IMR-90 (cell line): ENCODE data around the gene MFN1. TPM values are rescaled to one million over a fixed set of nuclear protein-coding genes. Genes with fewer than 3 reads are reported as not detected.

ENCODE experiments used
- ATAC-seq: fragments of 200-7000 bp; cut with Tn5 transposase; 2 replicates; pipeline ENCODE4 v1.9.1; 2020; ENCODE audit warnings: low read depth, mild to moderate bottlenecking, moderate library complexity
- BruUV-seq: library from RNA; stranded (reverse); fragments of 400-500 nt; replicated peaks from 2 replicates; lab custom pipeline; 2021; lab: Mats Ljungman, UMichigan
- CTCF ChIA-PET: fragments of 300-600 bp; formaldehyde crosslinking; extraction: SDS; loops from one replicate; lab custom pipeline; 2021; ENCODE audit warnings: antibody characterized with exemption; lab: Yijun Ruan, JAX
- POLR2A ChIA-PET: fragments of 300-600 bp; sonication (Branson Sonifier 250); formaldehyde crosslinking; loops from one replicate; lab custom pipeline; 2022; ENCODE audit warnings: antibody characterized with exemption; ENCODE audit not compliant: unreplicated experiment; lab: Charles Lee
- DNase-seq: peaks from one replicate; pipeline ENCODE4 v3.0.0; 2013
- H2AFZ ChIP-seq: replicated peaks from 2 replicates; pipeline ENCODE3; 2013; ENCODE audit warnings: low read length, mild to moderate bottlenecking; ENCODE audit not compliant: poor library complexity
- H2AK5ac ChIP-seq: 2 replicates; pipeline ENCODE4 v1.6.1; 2013; ENCODE audit warnings: low read depth, low read length, inconsistent platforms
- H2AK9ac ChIP-seq: replicated peaks from 2 replicates; pipeline ENCODE3; 2013; ENCODE audit warnings: mild to moderate bottlenecking, low read depth, low read length, moderate library complexity; ENCODE audit not compliant: poor library complexity
- H2BK120ac ChIP-seq: 2 replicates; pipeline ENCODE4 v1.6.1; 2013; ENCODE audit warnings: low read depth, low read length, inconsistent platforms
- H2BK15ac ChIP-seq: 3 replicates; pipeline ENCODE4 v1.6.1; 2013; ENCODE audit warnings: low read depth, low read length, inconsistent platforms
- H2BK20ac ChIP-seq: 2 replicates; pipeline ENCODE4 v1.6.1; 2013; ENCODE audit warnings: low read depth, mild to moderate bottlenecking, inconsistent platforms, low read length, moderate library complexity
- H2BK5ac ChIP-seq: 2 replicates; pipeline ENCODE4 v1.6.1; 2013; ENCODE audit warnings: mild to moderate bottlenecking, low read depth, low read length, inconsistent platforms; ENCODE audit not compliant: poor library complexity, severe bottlenecking
- H3K14ac ChIP-seq: replicated peaks from 2 replicates; pipeline ENCODE4 v1.6.1; 2013; ENCODE audit warnings: low read depth, low read length, inconsistent platforms
- H3K18ac ChIP-seq: 2 replicates; pipeline ENCODE4 v1.6.1; 2013; ENCODE audit warnings: low read depth, low read length, control low read depth
- H3K23ac ChIP-seq: 2 replicates; pipeline ENCODE4 v1.6.1; 2013; ENCODE audit warnings: low read depth, low read length, inconsistent platforms
- H3K27ac ChIP-seq: 2 replicates; pipeline ENCODE4 v1.5.1; 2013; ENCODE audit warnings: mild to moderate bottlenecking, control low read depth, low read length; ENCODE audit not compliant: insufficient read depth
- H3K27me3 ChIP-seq: 2 replicates; pipeline ENCODE4 v1.6.1; 2013; ENCODE audit warnings: low read length; ENCODE audit not compliant: control insufficient read depth, insufficient read depth
- H3K36me3 ChIP-seq: 2 replicates; pipeline ENCODE4 v1.6.1; 2013; ENCODE audit warnings: low read length, mixed read lengths; ENCODE audit not compliant: control insufficient read depth, insufficient read depth
- H3K4ac ChIP-seq: 2 replicates; pipeline ENCODE4 v1.6.1; 2013; ENCODE audit warnings: low read depth, low read length, inconsistent platforms
- H3K4me1 ChIP-seq: 2 replicates; pipeline ENCODE4 v1.6.1; 2013; ENCODE audit warnings: low read length, mixed read lengths; ENCODE audit not compliant: control insufficient read depth, insufficient read depth
- H3K4me2 ChIP-seq: 2 replicates; pipeline ENCODE4 v1.6.1; 2013; ENCODE audit warnings: low read depth, mild to moderate bottlenecking, control low read depth, low read length, moderate library complexity
- H3K4me3 ChIP-seq: 2 replicates; pipeline ENCODE4 v1.5.1; 2013; ENCODE audit warnings: low read depth, mild to moderate bottlenecking, control low read depth, low read length, moderate library complexity; ENCODE audit not compliant: insufficient read depth
- H3K56ac ChIP-seq: 2 replicates; pipeline ENCODE4 v1.6.1; 2013; ENCODE audit warnings: low read length, inconsistent platforms; ENCODE audit not compliant: insufficient read depth; ENCODE audit errors: extremely low read depth
- H3K79me1 ChIP-seq, 2 experiments: 2 replicates each; pipeline ENCODE4 v1.6.1; 2013; ENCODE audit warnings: low read length in 2 of 2, inconsistent platforms in 1 of 2, low read depth in 1 of 2
- H3K9ac ChIP-seq: 2 replicates; pipeline ENCODE4 v1.6.1; 2013; ENCODE audit warnings: low read depth, low read length, control low read depth
- H3K9me1 ChIP-seq: 2 replicates; pipeline ENCODE4 v1.6.1; 2013; ENCODE audit warnings: low read length, inconsistent platforms; ENCODE audit not compliant: insufficient read depth
- H3K9me3 ChIP-seq: 2 replicates; pipeline ENCODE4 v1.6.1; 2013; ENCODE audit warnings: low read length; ENCODE audit not compliant: control insufficient read depth, insufficient read depth
- H4K20me1 ChIP-seq: 2 replicates; pipeline ENCODE4 v1.6.1; 2013; ENCODE audit warnings: low read length, inconsistent platforms; ENCODE audit not compliant: insufficient read depth
- H4K5ac ChIP-seq: 2 replicates; pipeline ENCODE4 v1.6.1; 2013; ENCODE audit warnings: mild to moderate bottlenecking, low read depth, low read length, control low read depth
- H4K8ac ChIP-seq, 2 experiments: 2 replicates each; pipeline ENCODE4 v1.6.1; 2013; ENCODE audit warnings: low read depth in 2 of 2, low read length in 2 of 2, control low read depth in 1 of 2, inconsistent platforms in 1 of 2
- H4K91ac ChIP-seq: 2 replicates; pipeline ENCODE4 v1.6.1; 2013; ENCODE audit warnings: low read depth, low read length, inconsistent platforms; ENCODE audit not compliant: insufficient read depth
- BHLHE40 ChIP-seq: fragments of 150-350 bp; IDR thresholded peaks from 2 replicates; pipeline ENCODE4 v1.6.1; 2016; ENCODE audit warnings: mild to moderate bottlenecking, low read depth, low read length
- CEBPB ChIP-seq: IDR thresholded peaks from 2 replicates; pipeline ENCODE4 v1.6.1; 2012; ENCODE audit warnings: low read depth, low read length, improper control_type of control experiment
- CHD1 ChIP-seq: IDR thresholded peaks from 2 replicates; pipeline ENCODE4 v1.6.1; 2012; ENCODE audit warnings: low read depth, low read length, improper control_type of control experiment
- FOS ChIP-seq: fragments of 150-350 bp; IDR thresholded peaks from 2 replicates; pipeline ENCODE4 v1.6.1; 2016; ENCODE audit warnings: low read depth, low read length
- MAFK ChIP-seq: IDR thresholded peaks from 2 replicates; pipeline ENCODE4 v1.6.1; 2012; ENCODE audit warnings: low read depth, low read length, improper control_type of control experiment
- MAZ ChIP-seq: IDR thresholded peaks from 2 replicates; pipeline ENCODE4 v1.6.1; 2012; ENCODE audit warnings: low read depth, mild to moderate bottlenecking, low read length, improper control_type of control experiment, moderate library complexity, borderline replicate concordance
- MXI1 ChIP-seq: IDR thresholded peaks from 2 replicates; pipeline ENCODE4 v1.6.1; 2012; ENCODE audit warnings: low read depth, mild to moderate bottlenecking, low read length, moderate library complexity, borderline replicate concordance
- NFE2L2 ChIP-seq: fragments of 150-350 bp; IDR thresholded peaks from 2 replicates; pipeline ENCODE4 v1.6.1; 2016; ENCODE audit warnings: low read depth, mild to moderate bottlenecking, low read length
- POLR2A ChIP-seq: IDR thresholded peaks from 2 replicates; pipeline ENCODE4 v1.6.1; 2012; ENCODE audit warnings: mild to moderate bottlenecking, low read depth, low read length
- RAD21 ChIP-seq: IDR thresholded peaks from 2 replicates; pipeline ENCODE4 v1.6.1; 2012; ENCODE audit warnings: low read length, improper control_type of control experiment
- RCOR1 ChIP-seq: IDR thresholded peaks from 2 replicates; pipeline ENCODE4 v1.6.1; 2012; ENCODE audit warnings: mild to moderate bottlenecking, low read length, improper control_type of control experiment; ENCODE audit not compliant: insufficient replicate concordance
- RFX5 ChIP-seq: IDR thresholded peaks from 2 replicates; pipeline ENCODE4 v1.8.0; 2012; ENCODE audit warnings: low read depth, mild to moderate bottlenecking, low read length, moderate library complexity
- SMC3 ChIP-seq: fragments of 150-350 bp; IDR thresholded peaks from 2 replicates; pipeline ENCODE4 v1.6.1; 2016; ENCODE audit warnings: low read depth, mild to moderate bottlenecking, antibody characterized with exemption, low read length, moderate library complexity
- WGBS, 2 experiments: methylation state at CpG; one replicate each; pipeline versions ENCODE4 v1.1.5 to v1.1.7; 2013; ENCODE audit warnings: missing lambda C conversion rate in 2 of 2; ENCODE audit not compliant: insufficient read length in 1 of 2; ENCODE audit errors: extremely low coverage in 2 of 2; 5-methylcytosine and 5-hydroxymethylcytosine counted together
- dilution Hi-C: fragments of 300-500 bp; cut with HindIII; formaldehyde crosslinking; loops from one replicate; pipeline ENCODE4 v1.14.3; 2018; ENCODE audit warnings: low sequenced_read_pairs; ENCODE audit not compliant: unreplicated experiment
- in situ Hi-C: fragments of 300-500 bp; cut with MboI; formaldehyde crosslinking; loops from 3 replicates; pipeline ENCODE4 v1.14.3; 2019; ENCODE audit warnings: low sequenced_read_pairs, inconsistent platforms, mixed read lengths
- intact Hi-C: fragments of 100-400 bp; cut with micrococcal nuclease; formaldehyde crosslinking; loops from 2 replicates; pipeline ENCODE4 v1.10.0; 2022
- polyA plus RNA-seq, 3 experiments: library from polyadenylated mRNA; depleted of rRNA; stranded (reverse); fragments of >200 nt; gene quantifications; 2 replicates each; pipeline ENCODE4 v1.2.3, GENCODE V29; 2012; ENCODE audit warnings: low replicate concordance in 1 of 3
- total RNA-seq: library from RNA; depleted of rRNA; stranded (reverse); fragments of >200 nt; gene quantifications from 2 replicates; pipeline ENCODE4 v1.2.3, GENCODE V29; 2012
- TF ChIP-seq, protein P1 (sequence below): fragments of 150-350 bp; IDR thresholded peaks from 2 replicates; pipeline ENCODE4 v1.6.1; 2017; ENCODE audit warnings: mild to moderate bottlenecking, antibody characterized with exemption, low read length, low read depth
- TF ChIP-seq, protein P2 (sequence below): fragments of 150-350 bp; IDR thresholded peaks from 2 replicates; pipeline ENCODE4 v1.6.1; 2016; ENCODE audit warnings: low read depth, mild to moderate bottlenecking, low read length, moderate library complexity, borderline replicate concordance
- TF ChIP-seq, protein P3 (sequence below): conservative IDR thresholded peaks from 2 replicates; pipeline ENCODE4 v1.5.1; 2012; ENCODE audit warnings: mild to moderate bottlenecking, low read depth, low read length, improper control_type of control experiment

MFN1 gene
- total and polyA plus RNA-seq, 2 of the 4 experiments (the other 2 are of a cell fraction): 23.6 to 40.3 TPM

DNA sequence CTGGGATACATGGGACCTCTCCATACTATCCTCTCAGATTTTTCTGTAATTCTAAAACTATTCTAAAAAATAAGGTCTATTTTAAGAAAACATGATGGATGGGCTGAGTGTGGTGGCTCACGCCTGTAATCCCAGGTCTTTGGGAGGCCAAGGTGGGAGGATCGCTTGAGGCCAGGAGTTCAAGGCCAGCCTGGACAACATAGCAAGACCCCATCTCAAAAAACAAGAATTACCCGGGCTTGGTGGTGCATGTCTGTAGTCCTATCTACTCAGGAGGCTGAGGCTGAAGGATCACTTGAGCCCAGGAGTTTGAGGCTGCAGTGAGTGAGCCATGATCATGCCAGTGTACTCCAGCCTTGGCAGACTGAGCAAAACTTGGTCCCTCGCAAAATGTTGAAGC, 15.3 kb upstream of the MFN1 start:
- H4K5ac ChIP-seq: no peak overlapping the region
- no peaks in the 10 kb centered on the region for H3K27me3 ChIP-seq
- no peak overlapping the region for H2AK5ac ChIP-seq
- H4K91ac ChIP-seq: no peak overlapping the region
- H3K9me3 ChIP-seq: no peaks in the 10 kb centered on the region
- no peak overlapping the region for H2BK5ac ChIP-seq
- 100% methylated on average over 1 of the region's 4 CpGs; no CpG with 5 or more reads in 1 of the 2 experiments for WGBS, 2 experiments
- H2BK20ac ChIP-seq: no peak overlapping the region
- peaks cover 39% of the 10 kb centered on the region for H3K36me3 ChIP-seq
- 0 out of 2 replicates have a peak, but pooled peaks cover 2% of the 10 kb centered on the region for H3K4me1 ChIP-seq
- no peak overlapping the region for H2AFZ ChIP-seq
- no peak overlapping the region for H3K14ac ChIP-seq
- no peak overlapping the region for H3K4me3 ChIP-seq
- intact Hi-C loops (no loop called here), in situ Hi-C loops (loop anchor here (10.0 kb wide), 1 partner anchor 223 kb away; no protein-coding TSS in a partner anchor), dilution Hi-C loops (no loop called here)
- H4K8ac ChIP-seq: no peak overlapping the region
- no peak overlapping the region for H3K4me2 ChIP-seq
- H2BK15ac ChIP-seq: no peak overlapping the region
- no peak overlapping the region for H2AK9ac ChIP-seq
- H2BK120ac ChIP-seq: no peak overlapping the region
- no peak overlapping the region for H3K9ac ChIP-seq
- TF ChIP-seq RCOR1: no peak
- TF ChIP-seq BHLHE40: no peak
- no peak for TF ChIP-seq MAZ
- no peak for TF ChIP-seq FOS
- TF ChIP-seq RFX5: no peak
- TF ChIP-seq, protein P1, sequence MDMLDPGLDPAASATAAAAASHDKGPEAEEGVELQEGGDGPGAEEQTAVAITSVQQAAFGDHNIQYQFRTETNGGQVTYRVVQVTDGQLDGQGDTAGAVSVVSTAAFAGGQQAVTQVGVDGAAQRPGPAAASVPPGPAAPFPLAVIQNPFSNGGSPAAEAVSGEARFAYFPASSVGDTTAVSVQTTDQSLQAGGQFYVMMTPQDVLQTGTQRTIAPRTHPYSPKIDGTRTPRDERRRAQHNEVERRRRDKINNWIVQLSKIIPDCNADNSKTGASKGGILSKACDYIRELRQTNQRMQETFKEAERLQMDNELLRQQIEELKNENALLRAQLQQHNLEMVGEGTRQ: no peak
- no peak for TF ChIP-seq SMC3
- no peak for TF ChIP-seq MAFK
- no peak for TF ChIP-seq CEBPB
- TF ChIP-seq, protein P2, sequence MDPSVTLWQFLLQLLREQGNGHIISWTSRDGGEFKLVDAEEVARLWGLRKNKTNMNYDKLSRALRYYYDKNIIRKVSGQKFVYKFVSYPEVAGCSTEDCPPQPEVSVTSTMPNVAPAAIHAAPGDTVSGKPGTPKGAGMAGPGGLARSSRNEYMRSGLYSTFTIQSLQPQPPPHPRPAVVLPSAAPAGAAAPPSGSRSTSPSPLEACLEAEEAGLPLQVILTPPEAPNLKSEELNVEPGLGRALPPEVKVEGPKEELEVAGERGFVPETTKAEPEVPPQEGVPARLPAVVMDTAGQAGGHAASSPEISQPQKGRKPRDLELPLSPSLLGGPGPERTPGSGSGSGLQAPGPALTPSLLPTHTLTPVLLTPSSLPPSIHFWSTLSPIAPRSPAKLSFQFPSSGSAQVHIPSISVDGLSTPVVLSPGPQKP: no peak
- no peak for TF ChIP-seq POLR2A
- no peak for TF ChIP-seq CHD1
- TF ChIP-seq, protein P3, sequence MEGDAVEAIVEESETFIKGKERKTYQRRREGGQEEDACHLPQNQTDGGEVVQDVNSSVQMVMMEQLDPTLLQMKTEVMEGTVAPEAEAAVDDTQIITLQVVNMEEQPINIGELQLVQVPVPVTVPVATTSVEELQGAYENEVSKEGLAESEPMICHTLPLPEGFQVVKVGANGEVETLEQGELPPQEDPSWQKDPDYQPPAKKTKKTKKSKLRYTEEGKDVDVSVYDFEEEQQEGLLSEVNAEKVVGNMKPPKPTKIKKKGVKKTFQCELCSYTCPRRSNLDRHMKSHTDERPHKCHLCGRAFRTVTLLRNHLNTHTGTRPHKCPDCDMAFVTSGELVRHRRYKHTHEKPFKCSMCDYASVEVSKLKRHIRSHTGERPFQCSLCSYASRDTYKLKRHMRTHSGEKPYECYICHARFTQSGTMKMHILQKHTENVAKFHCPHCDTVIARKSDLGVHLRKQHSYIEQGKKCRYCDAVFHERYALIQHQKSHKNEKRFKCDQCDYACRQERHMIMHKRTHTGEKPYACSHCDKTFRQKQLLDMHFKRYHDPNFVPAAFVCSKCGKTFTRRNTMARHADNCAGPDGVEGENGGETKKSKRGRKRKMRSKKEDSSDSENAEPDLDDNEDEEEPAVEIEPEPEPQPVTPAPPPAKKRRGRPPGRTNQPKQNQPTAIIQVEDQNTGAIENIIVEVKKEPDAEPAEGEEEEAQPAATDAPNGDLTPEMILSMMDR: no peak
- TF ChIP-seq MXI1: no peak
- no peak for TF ChIP-seq RAD21
- no peak for TF ChIP-seq NFE2L2
- H3K27ac ChIP-seq: no peak overlapping the region
- H4K20me1 ChIP-seq: no peaks in the 10 kb centered on the region
- H3K9me1 ChIP-seq: 0 out of 2 replicates have a peak, but pooled peaks cover 4% of the 10 kb centered on the region
- POLR2A ChIA-PET: no interaction called here
- DNase-seq (no peak), ATAC-seq (no peak)
- H3K23ac ChIP-seq: no peak overlapping the region
- peaks cover 17 to 26% of the 10 kb centered on the region in 2 experiments for H3K79me1 ChIP-seq
- no peak overlapping the region for H3K56ac ChIP-seq
- CTCF ChIA-PET: no interaction called here
- no TSS peak for BruUV-seq
- no peak overlapping the region for H3K18ac ChIP-seq
- H3K4ac ChIP-seq: no peak overlapping the region
